Adrenal gland (tissue), 5 donors: ENCODE measurements around the gene SPNS2.

Source experiments
- CTCF ChIP-seq, 6 experiments: fragments of 450-650 bp in 4 of 6; fragments of 200-600 bp in 2 of 6; sonication (generic) in 1 of 6; IDR thresholded peaks; 1 replicate in 5 of 6; 2 replicates in 1 of 6; pipeline versions ENCODE4 v1.5.1 to v1.8.0; 2016 to 2021; ENCODE audit warnings: antibody characterized with exemption in 6 of 6, mild to moderate bottlenecking in 2 of 6, moderate library complexity in 1 of 6
- POLR2A ChIP-seq, 2 donors: fragments of 450-650 bp; IDR thresholded peaks; one replicate each; pipeline ENCODE4 v1.6.1; 2017; ENCODE audit warnings: antibody characterized with exemption in 2 of 2, mild to moderate bottlenecking in 2 of 2, moderate library complexity in 1 of 2
- donor health status: DM: no; HTN: no; CAD: no.

DNA sequence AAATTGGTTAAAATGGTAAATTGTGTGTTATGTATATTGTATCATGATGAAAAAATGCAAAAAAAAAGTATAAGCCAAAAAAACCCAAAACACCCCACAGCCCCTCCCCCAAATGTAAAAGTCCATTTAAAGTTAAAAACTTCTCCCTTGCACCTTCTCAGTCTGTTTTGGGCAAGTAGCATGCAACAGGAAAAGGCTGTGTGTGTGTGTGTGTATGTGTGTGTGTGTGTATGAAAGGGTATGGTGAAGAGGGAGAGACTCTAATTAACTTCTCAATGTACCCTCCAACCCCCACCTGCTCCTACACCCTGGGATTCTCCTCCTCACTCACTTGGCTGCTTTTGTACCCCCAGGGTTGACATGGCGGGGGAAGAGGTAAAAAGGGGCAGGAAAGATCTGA lies 70.9 kb downstream of the SPNS2 start:
- TF ChIP-seq CTCF (IDR thresholded peaks at IDR 0.05) = no peak
- no peak for TF ChIP-seq POLR2A (IDR thresholded peaks at IDR 0.05)
